ENCODE measurements around the gene BCL2A1.
"Not testable (repeated sequence)": the region's sequence is repeated elsewhere in the genome, so short reads cannot be mapped to it uniquely, and the experiment has no call there.

- not testable (repeated sequence) for TF ChIP-seq CTCF (IDR thresholded peaks at IDR 0.05); POLR2A (IDR thresholded peaks at IDR 0.05; ENCODE audit: low read depth); EP300 (IDR thresholded peaks at IDR 0.05)
These were observed 35.3 kb downstream of the BCL2A1 start for GRCh38 chr15:79935556-79936201.
